T-helper 2 cell (primary cell): Measurements from ENCODE around the gene NACC1.

ENCODE experiments used
- DNase-seq, 5 experiments: peaks; one replicate each; pipeline versions ENCODE4 v3.0.0 to v3.0.0-alpha.2; 2012 to 2022

NACC1 gene

DNA sequence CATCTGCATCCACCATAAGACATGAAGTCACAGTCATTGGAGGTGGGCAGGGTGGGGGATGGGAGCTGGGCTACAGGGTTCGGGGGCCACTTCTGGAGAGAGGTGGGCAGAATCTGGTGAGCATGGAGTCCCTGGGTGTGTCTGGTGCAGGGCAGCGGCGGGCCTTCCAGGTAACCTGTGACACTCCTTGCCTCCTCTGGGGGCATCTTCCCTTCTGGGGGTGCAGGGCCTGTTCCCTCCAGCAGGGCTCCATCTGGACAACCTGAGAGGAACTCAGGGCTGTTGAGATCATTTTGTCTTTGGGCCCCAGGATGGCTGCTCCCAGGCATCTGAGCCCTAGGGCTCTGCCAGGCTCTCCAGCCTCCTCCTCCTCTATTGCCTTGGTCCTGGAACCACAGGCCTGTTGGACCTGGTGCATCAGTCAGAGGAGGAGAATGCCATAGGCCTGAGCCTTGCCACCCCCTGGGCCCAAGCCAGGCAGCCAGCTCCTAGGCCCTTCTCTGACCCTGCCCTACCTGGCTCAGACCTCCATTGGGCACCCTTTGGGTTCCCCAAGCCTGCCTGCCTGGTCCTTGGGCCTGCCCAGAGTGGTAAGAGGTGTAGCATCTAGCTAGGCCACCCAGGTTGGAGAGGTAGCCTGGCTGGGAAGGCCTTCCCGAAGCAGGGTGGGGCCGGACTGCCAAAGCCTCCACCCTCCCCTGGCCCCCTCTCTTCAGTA, 28.8 kb upstream of the NACC1 start:
- DNase-seq: no peak

DNA sequence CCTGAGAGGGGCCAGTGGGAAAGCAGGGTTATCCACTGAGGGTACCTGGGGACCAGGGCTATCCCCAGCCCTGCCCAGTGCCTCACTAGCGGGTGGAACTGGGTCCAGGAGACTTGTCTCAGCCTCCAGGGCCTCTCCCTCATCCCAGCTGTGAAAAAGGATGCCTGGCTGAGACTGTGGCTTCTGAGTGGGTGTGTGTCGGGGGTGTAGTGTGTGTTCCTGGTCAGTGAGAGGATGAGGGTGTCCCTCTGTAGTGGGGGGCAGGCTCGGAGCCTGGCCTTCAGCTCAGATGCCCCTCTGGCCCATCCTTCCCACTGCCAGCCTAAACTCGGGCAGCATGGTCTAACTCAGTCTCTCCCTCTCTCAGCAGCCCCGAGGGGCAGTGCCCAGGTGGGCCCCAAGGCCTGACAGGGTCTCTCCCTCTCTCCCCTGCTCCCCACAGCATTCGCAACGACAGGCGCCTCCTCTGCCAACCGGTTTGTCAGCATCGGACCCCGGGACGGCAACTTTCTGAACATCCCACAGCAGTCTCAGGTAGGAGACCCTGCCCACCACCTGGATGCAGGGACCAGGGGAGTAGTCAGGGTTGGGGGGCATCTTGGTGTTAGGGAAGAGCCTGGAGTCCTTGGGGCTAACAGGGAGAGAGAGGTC, 28.1 kb upstream of the NACC1 start:
- DNase-seq: no peak

DNA sequence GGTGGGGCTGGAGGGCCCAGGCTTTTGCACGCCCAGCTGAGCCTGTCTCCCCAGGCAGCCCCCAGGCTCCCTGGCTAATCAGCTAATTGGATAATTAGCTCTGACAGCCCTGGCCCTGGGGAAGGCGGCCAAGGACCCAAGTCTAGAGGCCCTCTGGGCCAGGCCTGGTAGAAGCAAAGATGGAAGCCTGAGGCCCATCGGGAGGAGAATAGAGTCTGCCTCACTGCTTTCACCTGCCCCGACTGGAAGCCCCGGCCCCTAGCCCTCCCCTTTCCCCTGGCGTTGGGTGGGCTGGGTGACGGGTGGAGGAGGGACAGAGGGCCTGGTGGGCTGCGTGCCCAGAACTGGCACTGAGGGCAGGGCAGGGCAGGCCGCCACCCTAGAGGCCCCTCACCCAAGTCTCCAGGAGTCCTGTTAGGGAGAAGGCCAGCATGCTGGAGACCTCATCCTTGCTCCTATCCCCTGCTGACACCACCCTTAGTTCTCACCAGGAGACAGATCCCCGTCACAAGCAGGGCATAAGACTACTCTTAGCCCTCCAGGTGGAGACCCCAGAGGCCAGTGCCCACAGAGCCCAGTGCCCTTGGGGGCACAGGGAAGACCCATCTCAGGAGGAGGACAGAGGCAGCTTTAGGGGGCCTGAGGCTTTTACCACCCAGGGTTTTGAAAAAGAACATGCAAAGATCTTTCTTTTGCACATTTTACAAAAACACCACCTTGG, 27.4 kb upstream of the NACC1 start:
- DNase-seq: no peak

GRCh38 chr19:13091400-13092157, 26.5 kb upstream of the NACC1 start:
- DNase-seq: no peak

GRCh38 chr19:13092158-13092543, 25.9 kb upstream of the NACC1 start:
- DNase-seq: no peak

GRCh38 chr19:13092606-13093235, 25.3 kb upstream of the NACC1 start:
- no peak for DNase-seq

GRCh38 chr19:13093407-13094105, 24.5 kb upstream of the NACC1 start:
- peak; percentile 56 to 82 (median 69) for DNase-seq

DNA sequence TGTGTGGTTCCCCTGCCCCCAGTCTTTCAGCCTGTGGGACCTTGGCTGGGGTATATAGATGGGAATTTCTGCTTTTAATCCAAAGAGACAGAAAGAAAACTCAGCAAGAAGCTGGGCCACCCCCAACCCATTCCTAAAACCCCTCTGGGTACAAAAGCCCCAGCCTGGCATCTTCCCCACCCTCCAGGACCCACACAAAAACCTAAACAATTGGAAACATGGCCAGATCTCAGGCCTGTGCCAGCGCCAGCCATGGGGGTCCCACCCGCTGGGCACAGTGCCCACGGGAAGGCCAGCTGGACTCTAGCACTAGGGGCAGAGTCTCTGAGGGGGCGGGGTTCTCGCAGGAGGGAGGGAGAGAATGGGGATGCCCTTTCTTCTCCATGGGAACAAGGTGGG, 24.0 kb upstream of the NACC1 start:
- no peak for DNase-seq

- no peak for DNase-seq
Measured at GRCh38 chr19:13094771-13095392, 23.2 kb upstream of the NACC1 start.

GRCh38 chr19:13095393-13095784, 22.7 kb upstream of the NACC1 start:
- no peak for DNase-seq

- no peak for DNase-seq
Measured at GRCh38 chr19:13095934-13096927, 21.8 kb upstream of the NACC1 start.

DNA sequence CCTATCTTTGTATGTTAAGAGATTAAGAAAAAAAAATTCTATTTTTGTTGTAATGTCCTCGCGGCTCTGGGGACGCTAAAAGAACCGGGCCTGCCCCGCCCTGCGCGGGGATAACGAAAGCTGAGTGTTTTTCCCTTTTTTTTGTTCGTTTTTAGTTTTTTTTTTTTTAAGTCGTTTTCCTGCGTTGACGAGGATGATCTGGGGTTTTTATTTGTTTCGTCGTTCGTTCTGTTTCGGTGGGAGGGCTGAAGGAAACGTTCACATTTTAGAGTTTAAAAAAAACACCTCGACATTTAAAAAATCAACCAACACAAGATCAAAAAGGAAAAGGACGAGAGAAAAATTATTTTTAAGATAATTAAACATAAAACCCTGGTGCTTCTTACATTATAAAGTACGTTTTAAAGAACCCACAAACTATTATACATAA, 21.0 kb upstream of the NACC1 start:
- no peak for DNase-seq

- no peak for DNase-seq
Measured at GRCh38 chr19:13097463-13098258, 20.4 kb upstream of the NACC1 start.

DNA sequence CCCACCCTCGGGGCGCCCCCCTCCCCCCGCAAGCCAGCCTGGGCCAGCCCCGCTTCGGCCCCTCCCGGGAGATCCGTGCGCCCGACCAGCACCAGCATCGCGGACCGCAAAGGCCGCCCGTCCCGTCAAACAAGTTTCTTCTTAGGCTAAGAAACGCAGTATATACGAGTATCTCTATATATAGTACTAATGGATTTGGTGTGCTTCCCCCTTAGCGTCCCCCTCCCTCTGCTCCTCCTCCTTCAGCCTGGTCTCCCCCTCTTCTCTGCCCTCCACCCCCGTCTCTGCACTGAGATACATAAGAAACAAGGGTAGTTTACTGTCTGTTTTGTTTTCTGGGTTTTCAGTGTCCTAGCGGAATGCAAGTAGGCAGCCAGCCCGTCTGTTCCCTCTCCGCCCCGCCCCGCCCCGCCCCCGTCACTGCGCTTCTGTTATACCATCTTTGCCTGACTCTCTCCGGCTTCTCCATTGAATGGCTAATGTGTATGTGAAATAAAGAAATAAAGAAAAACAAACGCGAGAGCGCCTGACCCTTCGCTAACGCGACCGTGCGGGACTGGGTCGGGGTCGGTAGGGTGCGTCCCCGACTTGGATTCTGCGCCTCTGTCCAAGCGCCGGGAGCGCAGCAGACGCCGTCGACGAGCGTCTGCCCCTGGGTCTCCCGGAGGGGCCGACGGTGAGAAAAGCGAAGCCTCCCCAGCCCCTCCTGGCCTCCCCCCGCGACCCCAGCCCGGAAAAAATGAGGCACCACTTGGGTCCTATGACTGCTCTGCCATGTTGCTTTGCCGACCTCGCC, 19.6 kb upstream of the NACC1 start:
- DNase-seq: peak in 1 of 5 experiments; percentile 65

GRCh38 chr19:13099073-13099999, 18.7 kb upstream of the NACC1 start:
- DNase-seq: peak; percentile 56 to 95 (median 75)

DNA sequence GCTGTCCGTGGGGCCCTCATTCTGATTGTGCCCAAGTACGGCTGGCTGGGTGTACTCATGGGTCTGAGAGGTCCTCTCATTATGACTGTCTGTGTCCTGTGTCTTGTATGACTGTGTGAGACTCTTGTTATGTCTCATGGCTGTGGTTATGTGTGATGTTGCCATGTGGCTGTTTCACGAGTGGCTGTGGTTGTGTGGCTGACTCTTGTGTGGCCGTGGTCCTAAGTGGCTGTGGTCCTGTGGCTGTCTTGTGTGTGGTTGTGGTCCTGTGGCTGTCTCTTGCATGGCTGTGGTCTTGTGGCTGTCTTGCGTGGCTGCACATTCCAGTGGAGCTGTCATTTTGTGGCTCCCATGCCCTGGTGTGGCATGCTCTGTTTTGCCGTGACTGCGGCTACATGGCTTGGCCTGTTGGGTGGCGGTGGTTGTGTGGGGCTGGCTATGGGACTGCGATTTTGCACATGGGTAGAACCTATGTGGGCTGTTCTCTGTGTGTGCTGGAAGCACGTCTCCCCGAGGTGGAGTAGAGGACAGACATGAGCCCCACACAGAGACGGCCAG, 18.0 kb upstream of the NACC1 start:
- DNase-seq: peak in 3 of 5 experiments; percentile 44 to 97 (median 72)
